Measurements from ENCODE around the gene UNC13C. TPM values are rescaled to one million over a fixed set of nuclear protein-coding genes. Genes with fewer than 3 reads are reported as not detected.

Gene UNC13C
- total RNA-seq, 1 experiment from 2014 or later: not detected

- no peaks in the 10 kb centered on the region for H3K36me3 ChIP-seq (ENCODE audit: control insufficient read depth in 1 of 2, insufficient read depth in 2 of 2, low read length in 2 of 2)
- ChIA-PET CTCF (no interaction called here), POLR2A (no interaction called here), RAD21 (ENCODE audit: low non-redundant PET in 1 of 2, low total read pairs in 2 of 2, uncharacterized antibody in 2 of 2, unreplicated experiment in 2 of 2) (no interaction called here)
- no peak for ATAC-seq
- no peak overlapping the region for H3K4me3 ChIP-seq (replicated peaks in 1 of 2; ENCODE audit: low read depth in 1 of 2, low read length in 2 of 2)
- H3K4me1 ChIP-seq (ENCODE audit: control insufficient read depth in 1 of 2, insufficient read depth in 2 of 2, low read length in 2 of 2): no peaks in the 10 kb centered on the region
- H4K20me1 ChIP-seq (ENCODE audit: insufficient read depth): no peaks in the 10 kb centered on the region
- TF ChIP-seq MAX (IDR thresholded peaks at IDR 0.05) (no peak), EGR1 (IDR thresholded peaks at IDR 0.05; ENCODE audit: low read depth) (no peak), ZFX (IDR thresholded peaks at IDR 0.05) (no peak), ZNF274 (IDR thresholded peaks at IDR 0.05; ENCODE audit: low read depth, low read length) (no peak), SP1 (IDR thresholded peaks at IDR 0.05; ENCODE audit: low read depth) (no peak), EZH2phosphoT487 (IDR thresholded peaks at IDR 0.05; ENCODE audit: borderline replicate concordance) (no peak), ZBTB33 (IDR thresholded peaks at IDR 0.05; ENCODE audit: extremely low read depth, insufficient replicate concordance, low read length) (no peak), FOSL1 (IDR thresholded peaks at IDR 0.05; ENCODE audit: low read depth) (no peak), TCF7L2 (IDR thresholded peaks at IDR 0.05; ENCODE audit: borderline replicate concordance, extremely low read depth, insufficient read depth, insufficient read length) (no peak), POLR2A (IDR thresholded peaks at IDR 0.05; ENCODE audit: borderline replicate concordance, extremely low read depth, insufficient read depth, insufficient read length) (no peak)
- no peaks in the 10 kb centered on the region for H3K79me2 ChIP-seq (ENCODE audit: insufficient read depth, low read length)
- intact Hi-C loops (cut with micrococcal nuclease): no loop called here
- H3K27me3 ChIP-seq (ENCODE audit: insufficient read depth, low read length): no peaks in the 10 kb centered on the region
- no peak overlapping the region for H2AFZ ChIP-seq (ENCODE audit: low read depth, low read length, poor library complexity, severe bottlenecking)
- H3K27ac ChIP-seq (ENCODE audit: low read depth, low read length): no peak overlapping the region
- no peak for DNase-seq (ENCODE audit: low read depth, low spot score)
- peaks cover 12 to 15% of the 10 kb centered on the region in 2 experiments; a peak in 2 of 4 replicates for H3K9me3 ChIP-seq (ENCODE audit: control insufficient read depth in 1 of 2, insufficient read depth in 1 of 2, low read depth in 1 of 2, low read length in 2 of 2)
- H3K9me2 ChIP-seq (ENCODE audit: insufficient read depth): no peaks in the 10 kb centered on the region
- no peak overlapping the region for H3K9ac ChIP-seq (ENCODE audit: low read length)
- H3K4me2 ChIP-seq (ENCODE audit: low read length): no peak overlapping the region
- no TSS peak for BruUV-seq (replicated peaks)
Observed at GRCh38 chr15:54520616-54521015, 542.4 kb downstream of the UNC13C start.

Data from HCT116 (cell line).